Body of pancreas (tissue), 4 donors: Measurements from ENCODE around the gene PAK3. TPM values are rescaled to one million over a fixed set of nuclear protein-coding genes. Genes with fewer than 3 reads are reported as not detected.
A peak's percentile ranks its signal among the peaks of the same experiment; 100 is the strongest.

Source experiments
- ATAC-seq: fragments of 150-250 bp; one replicate; pipeline ENCODE4 v1.9.1; 2016
- DNase-seq, 4 donors: peaks; one replicate each; pipeline ENCODE4 v3.0.0-alpha.2; 2019
- H3K27ac ChIP-seq, 4 donors: fragments of 200-600 bp; sonication (generic); 1 replicate in 3 of 4; 2 replicates in 1 of 4; pipeline versions ENCODE4 v1.5.1 to v1.6.1; 2016 to 2019; ENCODE audit warnings: mild to moderate bottlenecking in 1 of 4, mixed read lengths in 1 of 4, moderate library complexity in 1 of 4
- H3K27me3 ChIP-seq, 2 donors: fragments of 200-600 bp; sonication (generic); one replicate each; pipeline ENCODE4 v1.6.0; 2016; ENCODE audit warnings: mild to moderate bottlenecking in 1 of 2
- H3K36me3 ChIP-seq, 2 donors: fragments of 200-600 bp; sonication (generic); replicated peaks in 1 of 2; 2 replicates each; pipeline ENCODE4 v1.5.1; 2016; ENCODE audit warnings: low read depth in 2 of 2; ENCODE audit not compliant: insufficient read depth in 1 of 2
- H3K4me1 ChIP-seq: fragments of 200-600 bp; sonication (generic); one replicate; pipeline ENCODE4 v1.6.0; 2016
- H3K4me3 ChIP-seq, 2 donors: fragments of 200-600 bp; sonication (generic); 1 replicate in 1 of 2; 2 replicates in 1 of 2; pipeline ENCODE4 v1.5.1; 2016 to 2019
- H3K9me3 ChIP-seq, 3 donors: fragments of 200-600 bp; sonication (generic); 1 replicate in 2 of 3; 2 replicates in 1 of 3; pipeline ENCODE4 v1.5.1; 2016
- POLR2A ChIP-seq, 3 donors: fragments of 450-650 bp; IDR thresholded peaks; one replicate each; pipeline ENCODE4 v1.6.1; 2016; ENCODE audit warnings: antibody characterized with exemption in 3 of 3, mild to moderate bottlenecking in 2 of 3
- WGBS, 2 donors: methylation state at CpG; one replicate each; pipeline ENCODE4 v1.1.5; 2017; 5-methylcytosine and 5-hydroxymethylcytosine counted together
- intact Hi-C: fragments of 100-400 bp; cut with DNase I; formaldehyde crosslinking; loops from one replicate; pipeline ENCODE4 v1.15.1; 2023
- total RNA-seq, 2 donors: library from RNA; depleted of rRNA; stranded (reverse); fragments of >200 nt; gene quantifications; one replicate each; pipeline ENCODE4 v1.1.0, GENCODE V29; 2016
- TF ChIP-seq, protein P1 (sequence below), 7 experiments: fragments of 450-650 bp in 4 of 7; fragments of 200-600 bp in 3 of 7; sonication (generic) in 3 of 7; IDR thresholded peaks; one replicate each; pipeline ENCODE4 v1.5.1; 2016 to 2019; ENCODE audit warnings: antibody characterized with exemption in 7 of 7

The PAK3 gene
- total RNA-seq, 2 donors from 2014 or later, result 33.2 to 43.5 TPM

DNA sequence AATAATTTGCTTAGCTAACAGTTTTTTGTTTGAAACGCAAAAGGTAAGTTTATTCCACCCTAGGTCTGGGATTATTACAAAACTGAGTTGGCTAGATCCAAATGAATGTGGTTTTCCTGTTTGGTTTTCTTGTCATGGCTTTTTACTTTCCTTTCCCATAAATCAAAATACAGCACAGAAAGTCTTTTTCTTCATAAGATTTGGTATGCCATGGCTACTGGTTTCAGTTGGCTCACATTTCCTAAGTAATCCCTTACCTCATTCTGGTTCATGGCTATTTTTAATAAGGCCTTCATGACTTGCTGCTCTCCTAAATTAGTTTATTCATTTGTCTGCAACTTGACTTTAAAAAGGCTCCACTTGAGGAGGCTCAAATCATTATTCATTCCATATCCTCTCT, 12.9 kb upstream of the PAK3 start:
- Histone ChIP-seq H3K27ac (no peak overlapping the region), H3K36me3 (no peaks in the 10 kb centered on the region), H3K4me3 (no peak overlapping the region), H3K4me1 (peaks cover 50% of the 10 kb centered on the region), H3K9me3 (no peaks in the 10 kb centered on the region), H3K27me3 (no peaks in the 10 kb centered on the region)
- 47 to 60% methylated on average over 1 of the region's 1 CpG for WGBS, 2 donors
- ATAC-seq (no peak), DNase-seq (no peak)
- no peak for TF ChIP-seq POLR2A (IDR thresholded peaks at IDR 0.05)
- TF ChIP-seq, protein P1, sequence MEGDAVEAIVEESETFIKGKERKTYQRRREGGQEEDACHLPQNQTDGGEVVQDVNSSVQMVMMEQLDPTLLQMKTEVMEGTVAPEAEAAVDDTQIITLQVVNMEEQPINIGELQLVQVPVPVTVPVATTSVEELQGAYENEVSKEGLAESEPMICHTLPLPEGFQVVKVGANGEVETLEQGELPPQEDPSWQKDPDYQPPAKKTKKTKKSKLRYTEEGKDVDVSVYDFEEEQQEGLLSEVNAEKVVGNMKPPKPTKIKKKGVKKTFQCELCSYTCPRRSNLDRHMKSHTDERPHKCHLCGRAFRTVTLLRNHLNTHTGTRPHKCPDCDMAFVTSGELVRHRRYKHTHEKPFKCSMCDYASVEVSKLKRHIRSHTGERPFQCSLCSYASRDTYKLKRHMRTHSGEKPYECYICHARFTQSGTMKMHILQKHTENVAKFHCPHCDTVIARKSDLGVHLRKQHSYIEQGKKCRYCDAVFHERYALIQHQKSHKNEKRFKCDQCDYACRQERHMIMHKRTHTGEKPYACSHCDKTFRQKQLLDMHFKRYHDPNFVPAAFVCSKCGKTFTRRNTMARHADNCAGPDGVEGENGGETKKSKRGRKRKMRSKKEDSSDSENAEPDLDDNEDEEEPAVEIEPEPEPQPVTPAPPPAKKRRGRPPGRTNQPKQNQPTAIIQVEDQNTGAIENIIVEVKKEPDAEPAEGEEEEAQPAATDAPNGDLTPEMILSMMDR (IDR thresholded peaks at IDR 0.05), result no peak
- intact Hi-C loops, result no loop called here

DNA sequence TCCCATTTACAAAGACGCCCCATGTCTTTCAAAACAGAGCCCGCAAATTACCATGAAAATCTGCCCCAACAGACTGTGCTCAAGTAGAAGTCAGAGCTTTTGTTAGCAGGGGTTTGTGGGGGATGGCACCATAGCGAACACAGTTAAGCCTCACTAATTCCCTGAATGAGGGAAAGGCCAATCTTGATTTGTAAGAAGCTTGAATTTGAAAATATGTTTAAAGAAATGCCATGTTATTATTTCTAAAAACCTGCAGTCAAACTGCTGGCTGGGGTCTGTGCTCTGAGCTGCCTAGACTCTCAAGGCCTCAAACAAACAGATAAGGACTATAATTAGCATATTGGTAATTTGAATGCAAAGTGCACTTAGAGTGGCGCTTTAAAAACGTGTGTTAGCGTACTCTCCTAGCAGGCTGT, 9.4 kb upstream of the PAK3 start:
- ATAC-seq, result peak; percentile 58
- Histone ChIP-seq H3K4me1 (peaks cover 76% of the 10 kb centered on the region), H3K27ac (peak overlapping the region; percentile 30 to 83 (median 76)), H3K36me3 (no peaks in the 10 kb centered on the region), H3K27me3 (no peaks in the 10 kb centered on the region), H3K4me3 (no peak overlapping the region), H3K9me3 (no peaks in the 10 kb centered on the region)
- WGBS, 2 donors, result 29 to 37% methylated on average over 5 to 6 of the region's 6 CpGs
- intact Hi-C loops, result no loop called here
- TF ChIP-seq POLR2A (IDR thresholded peaks at IDR 0.05), result no peak
- TF ChIP-seq, protein P1 (IDR thresholded peaks at IDR 0.05), result no peak
- DNase-seq, result peak in 2 of 4 donors; percentile 21 to 35

DNA sequence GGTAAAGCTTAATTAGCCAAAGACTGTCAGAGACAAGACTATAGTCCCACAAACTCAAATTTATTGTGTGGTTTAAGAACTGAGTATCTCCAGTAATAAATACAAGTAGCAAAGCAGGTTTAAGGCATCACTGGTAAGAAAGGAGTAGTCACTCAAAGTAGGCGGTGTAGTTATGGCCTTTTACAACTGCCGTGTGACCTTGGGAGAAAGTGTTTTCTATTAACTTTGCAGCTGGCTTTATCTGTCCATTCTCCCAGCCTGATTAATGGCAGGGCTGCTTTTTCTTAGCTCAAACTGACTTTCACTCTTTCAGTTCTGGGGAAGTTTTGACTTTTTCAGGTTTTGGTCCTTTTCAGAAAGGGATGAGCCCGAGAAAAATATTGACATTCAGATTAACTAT, 7.4 kb upstream of the PAK3 start:
- no peaks in the 10 kb centered on the region for H3K9me3 ChIP-seq
- 7 to 17% methylated on average over 3 of the region's 3 CpGs for WGBS, 2 donors
- intact Hi-C loops, result no loop called here
- H3K4me1 ChIP-seq, result peaks cover 71% of the 10 kb centered on the region
- peak; percentile 38 to 77 (median 68) for DNase-seq
- no peaks in the 10 kb centered on the region for H3K36me3 ChIP-seq
- peak overlapping the region; percentile 52 to 83 (median 76) for H3K27ac ChIP-seq
- no peak overlapping the region for H3K4me3 ChIP-seq
- no peaks in the 10 kb centered on the region for H3K27me3 ChIP-seq
- TF ChIP-seq, protein P1 (IDR thresholded peaks at IDR 0.05), result no peak
- peak in 1 of 3 donors; percentile 38 for TF ChIP-seq POLR2A (IDR thresholded peaks at IDR 0.05)
- ATAC-seq, result peak; percentile 91

DNA sequence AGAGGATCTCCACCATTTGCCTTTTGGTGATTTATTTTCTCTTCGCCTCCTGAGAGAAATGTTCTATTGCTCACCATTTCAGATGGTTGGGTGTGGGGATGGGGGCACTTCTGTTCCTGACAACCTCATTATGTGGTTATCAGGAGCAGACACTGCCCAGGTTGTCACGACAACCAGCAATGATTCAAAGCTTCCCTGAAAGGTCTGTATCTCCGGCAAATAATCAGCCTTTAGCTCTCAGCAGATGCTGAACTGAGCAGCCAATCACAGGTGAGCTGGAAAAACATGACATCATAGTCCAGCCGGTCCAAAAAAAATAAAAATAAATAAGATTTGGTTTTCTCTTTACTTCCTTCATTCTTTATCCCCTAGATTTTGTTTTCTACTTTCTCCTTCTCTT, 5.5 kb upstream of the PAK3 start:
- 44 to 51% methylated on average over 4 of the region's 4 CpGs for WGBS, 2 donors
- intact Hi-C loops, result no loop called here
- no peak for TF ChIP-seq POLR2A (IDR thresholded peaks at IDR 0.05)
- TF ChIP-seq, protein P1 (IDR thresholded peaks at IDR 0.05), result no peak
- no peak overlapping the region for H3K4me3 ChIP-seq
- peaks cover 53% of the 10 kb centered on the region for H3K4me1 ChIP-seq
- no peaks in the 10 kb centered on the region for H3K9me3 ChIP-seq
- no peaks in the 10 kb centered on the region for H3K36me3 ChIP-seq
- ATAC-seq (peak; percentile 30), DNase-seq (peak in 1 of 4 donors; percentile 18)
- peak overlapping the region in 3 of 4 donors; percentile 73 to 83 (median 79) for H3K27ac ChIP-seq
- no peaks in the 10 kb centered on the region for H3K27me3 ChIP-seq

DNA sequence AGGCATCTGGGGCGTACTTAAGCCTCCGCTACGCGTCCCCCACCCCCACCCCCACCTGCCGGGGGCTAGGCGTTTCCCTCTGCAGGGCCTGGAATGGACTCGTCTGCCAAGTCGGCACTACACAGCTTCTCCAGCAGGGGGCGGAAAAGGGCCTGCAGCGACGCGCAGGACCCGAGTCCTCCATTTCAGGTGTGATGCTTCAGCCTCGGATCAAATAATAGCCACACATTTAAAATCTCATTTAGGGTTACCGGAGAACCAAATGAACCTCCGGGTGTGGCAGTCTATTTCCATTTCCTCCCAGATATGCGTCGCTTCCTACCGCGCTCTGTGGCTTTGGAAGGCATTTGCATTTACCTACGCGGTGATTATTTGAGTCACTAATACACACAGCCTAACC, 2.9 kb downstream of the PAK3 start:
- ATAC-seq, result peak; percentile 41
- no peaks in the 10 kb centered on the region for H3K27me3 ChIP-seq

More for the DNA sequence above, 2.9 kb downstream of the PAK3 start:
- TF ChIP-seq POLR2A (IDR thresholded peaks at IDR 0.05), result peak in 1 of 3 donors; percentile 6
- TF ChIP-seq, protein P1 (IDR thresholded peaks at IDR 0.05), result peak; percentile 52 to 82 (median 64)
- intact Hi-C loops, result no loop called here
- 21 to 90% methylated on average over 2 to 19 of the region's 22 CpGs for WGBS, 2 donors
- peaks cover 21% of the 10 kb centered on the region for H3K4me1 ChIP-seq
- DNase-seq, result peak; percentile 59 to 73 (median 64)
- H3K9me3 ChIP-seq, result no peaks in the 10 kb centered on the region
- H3K4me3 ChIP-seq, result no peak overlapping the region
- no peaks in the 10 kb centered on the region for H3K36me3 ChIP-seq
- H3K27ac ChIP-seq, result peak overlapping the region in 1 of 4 donors; percentile 12
